OCI-LY3 (cell line): Measurements from ENCODE around the gene BLTP1.

Experiments used
- H2AFZ ChIP-seq: fragments of 200-600, 300-600 bp; shearing (Covaris generic); 2 replicates; pipeline ENCODE4 v1.6.0; 2014; ENCODE audit warnings: antibody characterized with exemption, low read depth, low read length
- H3K27ac ChIP-seq: fragments of 200-600, 300-600 bp; sonication (generic); 2 replicates; pipeline ENCODE4 v1.5.1; 2014; ENCODE audit warnings: mild to moderate bottlenecking, low read length, moderate library complexity, mixed read lengths
- H3K27me3 ChIP-seq: fragments of 200-600, 300-600 bp; sonication (generic); 2 replicates; pipeline ENCODE4 v1.6.1; 2014; ENCODE audit warnings: low read depth, low read length, mixed read lengths
- H3K36me3 ChIP-seq: fragments of 200-600, 300-600 bp; sonication (generic); replicated peaks from 2 replicates; pipeline ENCODE3; 2014; ENCODE audit warnings: low read depth, low read length, mixed read lengths
- H3K4me1 ChIP-seq: fragments of 300-600, 200-600 bp; sonication (generic); 2 replicates; pipeline ENCODE4 v1.6.1; 2014; ENCODE audit warnings: low read length, mixed read lengths
- H3K4me2 ChIP-seq: fragments of 200-600, 300-600 bp; sonication (generic); 2 replicates; pipeline ENCODE4 v1.6.1; 2014; ENCODE audit warnings: low read length, mixed read lengths
- H3K4me3 ChIP-seq: fragments of 300-600, 200-600 bp; sonication (generic); 2 replicates; pipeline ENCODE4 v1.5.1; 2014; ENCODE audit warnings: antibody characterized with exemption, mild to moderate bottlenecking, low read length, moderate library complexity
- H3K79me2 ChIP-seq: fragments of 300-600, 200-600 bp; shearing (Covaris generic); 2 replicates; pipeline ENCODE4 v1.6.1; 2014; ENCODE audit warnings: mild to moderate bottlenecking, low read length, mixed read lengths
- H3K9ac ChIP-seq: fragments of 300-600, 200-600 bp; shearing (Covaris generic); 2 replicates; pipeline ENCODE4 v1.6.0; 2014; ENCODE audit warnings: mild to moderate bottlenecking, low read length, moderate library complexity
- H3K9me3 ChIP-seq: fragments of 200-600, 300-600 bp; shearing (Covaris generic); 2 replicates; pipeline ENCODE4 v1.6.1; 2014; ENCODE audit warnings: low read length, mixed read lengths; ENCODE audit not compliant: insufficient read depth
- H4K20me1 ChIP-seq: fragments of 200-600, 300-600 bp; sonication (generic); 2 replicates; pipeline ENCODE4 v1.6.1; 2016; ENCODE audit warnings: low read length, mixed read lengths; ENCODE audit not compliant: insufficient read depth
- EZH2phosphoT487 ChIP-seq: fragments of 200-600 bp; shearing (Covaris generic); IDR thresholded peaks from 2 replicates; pipeline ENCODE4 v1.6.1; 2018; ENCODE audit warnings: antibody characterized with exemption, mixed run types, low read depth
- TF ChIP-seq, protein P1 (sequence below): fragments of 200-600, 300-600 bp; sonication (generic); IDR thresholded peaks from 2 replicates; pipeline ENCODE4 v1.5.1; 2014; ENCODE audit warnings: antibody characterized with exemption, low read length, low read depth

The BLTP1 gene

GRCh38 chr4:122139139-122139538 is 13.0 kb upstream of the BLTP1 start:
- no peaks in the 10 kb centered on the region for H3K36me3 ChIP-seq

GRCh38 chr4:122140834-122141233 is 11.3 kb upstream of the BLTP1 start:
- Histone ChIP-seq H3K4me3 (no peak overlapping the region), H3K4me2 (no peak overlapping the region), H3K9ac (no peak overlapping the region), H3K9me3 (no peaks in the 10 kb centered on the region), H3K4me1 (no peaks in the 10 kb centered on the region), H3K27ac (no peak overlapping the region), H3K27me3 (no peaks in the 10 kb centered on the region), H3K79me2 (no peaks in the 10 kb centered on the region), H2AFZ (no peak overlapping the region), H3K36me3 (no peaks in the 10 kb centered on the region), H4K20me1 (no peaks in the 10 kb centered on the region)
- TF ChIP-seq, protein P1, sequence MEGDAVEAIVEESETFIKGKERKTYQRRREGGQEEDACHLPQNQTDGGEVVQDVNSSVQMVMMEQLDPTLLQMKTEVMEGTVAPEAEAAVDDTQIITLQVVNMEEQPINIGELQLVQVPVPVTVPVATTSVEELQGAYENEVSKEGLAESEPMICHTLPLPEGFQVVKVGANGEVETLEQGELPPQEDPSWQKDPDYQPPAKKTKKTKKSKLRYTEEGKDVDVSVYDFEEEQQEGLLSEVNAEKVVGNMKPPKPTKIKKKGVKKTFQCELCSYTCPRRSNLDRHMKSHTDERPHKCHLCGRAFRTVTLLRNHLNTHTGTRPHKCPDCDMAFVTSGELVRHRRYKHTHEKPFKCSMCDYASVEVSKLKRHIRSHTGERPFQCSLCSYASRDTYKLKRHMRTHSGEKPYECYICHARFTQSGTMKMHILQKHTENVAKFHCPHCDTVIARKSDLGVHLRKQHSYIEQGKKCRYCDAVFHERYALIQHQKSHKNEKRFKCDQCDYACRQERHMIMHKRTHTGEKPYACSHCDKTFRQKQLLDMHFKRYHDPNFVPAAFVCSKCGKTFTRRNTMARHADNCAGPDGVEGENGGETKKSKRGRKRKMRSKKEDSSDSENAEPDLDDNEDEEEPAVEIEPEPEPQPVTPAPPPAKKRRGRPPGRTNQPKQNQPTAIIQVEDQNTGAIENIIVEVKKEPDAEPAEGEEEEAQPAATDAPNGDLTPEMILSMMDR = no peak
- TF ChIP-seq EZH2phosphoT487 = no peak

More at GRCh38 chr4:122139139-122139538, 13.0 kb upstream of the BLTP1 start:
- Histone ChIP-seq H4K20me1 (no peaks in the 10 kb centered on the region), H2AFZ (no peak overlapping the region), H3K4me3 (no peak overlapping the region), H3K4me2 (no peak overlapping the region), H3K27ac (no peak overlapping the region), H3K9me3 (no peaks in the 10 kb centered on the region), H3K4me1 (no peaks in the 10 kb centered on the region), H3K27me3 (no peaks in the 10 kb centered on the region), H3K79me2 (no peaks in the 10 kb centered on the region), H3K9ac (no peak overlapping the region)
- TF ChIP-seq, protein P1 = no peak
- TF ChIP-seq EZH2phosphoT487 = no peak

GRCh38 chr4:122142687-122143086 is 9.4 kb upstream of the BLTP1 start:
- Histone ChIP-seq H4K20me1 (no peaks in the 10 kb centered on the region), H3K79me2 (no peaks in the 10 kb centered on the region), H3K27me3 (no peaks in the 10 kb centered on the region), H3K36me3 (no peaks in the 10 kb centered on the region), H3K27ac (no peak overlapping the region), H3K4me1 (no peaks in the 10 kb centered on the region), H3K4me2 (no peak overlapping the region), H2AFZ (no peak overlapping the region), H3K9me3 (no peaks in the 10 kb centered on the region), H3K4me3 (no peak overlapping the region), H3K9ac (no peak overlapping the region)
- TF ChIP-seq EZH2phosphoT487 = no peak
- TF ChIP-seq, protein P1 = no peak

GRCh38 chr4:122146652-122147051 is 5.5 kb upstream of the BLTP1 start:
- Histone ChIP-seq H3K36me3 (no peaks in the 10 kb centered on the region), H3K4me2 (no peak overlapping the region), H3K9me3 (no peaks in the 10 kb centered on the region), H3K27ac (no peak overlapping the region), H3K27me3 (no peaks in the 10 kb centered on the region), H3K9ac (no peak overlapping the region), H3K79me2 (no peaks in the 10 kb centered on the region), H3K4me1 (peaks cover 15% of the 10 kb centered on the region), H4K20me1 (no peaks in the 10 kb centered on the region), H2AFZ (no peak overlapping the region), H3K4me3 (no peak overlapping the region)
- TF ChIP-seq EZH2phosphoT487 = no peak
- TF ChIP-seq, protein P1 = no peak
